HG02623 (cell line): ENCODE measurements around the gene MYOZ2.

Experiments used
- ATAC-seq: cut with Tn5 transposase; IDR thresholded peaks from one replicate; pipeline ENCODE4 v1.9.1; 2021; ENCODE audit warnings: moderate library complexity; ENCODE audit not compliant: unreplicated experiment

Gene MYOZ2

GRCh38 chr4:119237201-119237600 lies 101.6 kb downstream of the MYOZ2 start:
- no peak for ATAC-seq
